Stimulated activated CD4-positive, alpha-beta T cell treated with anti-CD3 and anti-CD28 coated beads, Interleukin-12 subunit alpha, Interleukin-12 subunit beta, amount 100 ng/mL, for 24 hours (primary cell): ENCODE measurements around the gene SH3BP2.

Experiments
- DNase-seq, 2 experiments: peaks; one replicate each; pipeline ENCODE4 v3.0.0-alpha.2; 2020; ENCODE audit warnings: low read depth in 2 of 2

The SH3BP2 gene

GRCh38 chr4:2803624-2804448 is 11.0 kb downstream of the SH3BP2 start:
- DNase-seq: no peak

GRCh38 chr4:2804449-2804972 is 11.6 kb downstream of the SH3BP2 start:
- DNase-seq: no peak

- DNase-seq: no peak
Measured at GRCh38 chr4:2804973-2805501, 12.2 kb downstream of the SH3BP2 start.

GRCh38 chr4:2805712-2806389 is 13.0 kb downstream of the SH3BP2 start:
- no peak for DNase-seq

- no peak for DNase-seq
Measured at GRCh38 chr4:2806390-2807355, 13.8 kb downstream of the SH3BP2 start.

- DNase-seq: no peak
Measured at GRCh38 chr4:2807571-2807970, 14.7 kb downstream of the SH3BP2 start.

- no peak for DNase-seq
Measured at GRCh38 chr4:2808001-2808400, 15.1 kb downstream of the SH3BP2 start.

GRCh38 chr4:2809610-2810180 is 16.8 kb downstream of the SH3BP2 start:
- DNase-seq: no peak

- no peak for DNase-seq
Measured at GRCh38 chr4:2810388-2810787, 17.5 kb downstream of the SH3BP2 start.

- DNase-seq: peak; percentile 21 to 59
Measured at GRCh38 chr4:2811830-2812611, 19.1 kb downstream of the SH3BP2 start.

- no peak for DNase-seq
Measured at GRCh38 chr4:2812612-2813354, 19.9 kb downstream of the SH3BP2 start.

GRCh38 chr4:2813446-2814405 is 20.8 kb downstream of the SH3BP2 start:
- DNase-seq: no peak

- no peak for DNase-seq
Measured at GRCh38 chr4:2814627-2815270, 21.9 kb downstream of the SH3BP2 start.

GRCh38 chr4:2816401-2816954 is 23.6 kb downstream of the SH3BP2 start:
- no peak for DNase-seq

GRCh38 chr4:2817137-2817536 is 24.3 kb downstream of the SH3BP2 start:
- no peak for DNase-seq

- no peak for DNase-seq
Measured at GRCh38 chr4:2817701-2818350, 24.9 kb downstream of the SH3BP2 start.

- no peak for DNase-seq
Measured at GRCh38 chr4:2818351-2818939, 25.6 kb downstream of the SH3BP2 start.
